GM18507 (cell line): ENCODE measurements around the gene IRS1.

Source experiments
- DNase-seq: peaks from one replicate; pipeline ENCODE4 v3.0.0; 2011; ENCODE audit warnings: low read depth; ENCODE audit not compliant: insufficient read length; ENCODE audit errors: extremely low spot score
- FAIRE-seq: peaks from 2 replicates; lab custom pipeline; 2011; peaks lifted over from hg19 to GRCh38; lab: Jason Lieb, UNC

Gene IRS1

GRCh38 chr2:226736382-226736781 is 63.2 kb downstream of the IRS1 start:
- FAIRE-seq = no peak
- DNase-seq = no peak

DNA sequence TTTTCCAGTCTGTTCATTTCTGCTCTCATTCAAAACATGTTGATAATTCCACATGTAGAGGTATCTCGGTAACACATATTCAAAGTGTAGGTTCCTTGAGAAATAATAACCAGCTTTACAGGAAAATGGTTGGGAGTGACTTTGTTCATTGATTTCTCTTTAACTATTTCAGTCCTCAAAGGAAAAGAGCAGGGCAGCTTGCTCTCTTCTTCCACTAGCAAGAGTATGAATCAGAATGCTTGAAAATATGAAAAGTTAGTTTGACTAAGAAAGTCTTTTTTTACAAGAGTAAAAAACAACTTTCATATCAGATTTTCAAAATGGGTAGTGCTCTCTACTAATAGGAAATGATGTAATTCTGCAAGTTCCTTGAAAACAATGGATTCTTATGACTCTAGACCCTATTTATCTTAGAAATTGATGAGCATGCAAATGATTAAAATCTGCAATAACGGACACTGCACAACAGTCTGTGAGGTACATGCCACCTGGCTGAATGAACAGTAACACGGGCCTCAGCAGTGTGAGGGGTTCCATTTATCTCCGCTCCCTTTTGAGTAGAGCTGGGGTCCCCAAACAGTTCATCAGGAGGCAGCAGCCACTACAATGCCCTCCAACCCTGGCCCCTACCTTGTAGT is 65.6 kb downstream of the IRS1 start:
- no peak for DNase-seq
- no peak for FAIRE-seq

GRCh38 chr2:226733189-226733858 is 66.3 kb downstream of the IRS1 start:
- no peak for FAIRE-seq
- no peak for DNase-seq

DNA sequence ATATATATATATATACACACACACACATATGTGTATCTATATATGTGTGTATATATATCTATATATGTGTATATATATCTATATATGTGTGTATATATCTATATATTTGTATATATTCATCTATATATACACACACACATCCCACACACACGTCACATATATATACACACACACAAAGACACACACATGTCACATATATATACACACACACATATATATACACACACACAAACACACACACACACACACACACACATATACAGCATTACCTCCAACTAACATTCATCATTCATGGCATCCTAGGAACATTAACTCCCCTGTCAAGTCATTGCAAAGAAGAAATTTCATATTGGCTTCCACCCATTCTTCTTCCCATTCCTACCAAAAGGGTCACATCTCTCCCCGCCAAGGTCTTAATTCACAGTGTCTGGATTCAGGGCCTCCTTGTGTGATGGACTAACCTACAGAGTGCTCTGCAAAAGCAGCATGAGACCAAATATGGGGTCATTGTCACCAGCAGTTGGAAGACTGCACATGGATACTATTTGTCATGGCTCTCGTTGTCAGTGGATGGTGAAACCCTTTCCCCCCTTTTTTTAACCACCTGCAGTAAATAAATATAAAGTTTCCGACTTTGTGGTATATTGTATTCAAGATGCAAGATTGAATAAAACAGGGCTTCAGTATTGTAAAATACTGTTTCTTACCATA is 67.0 kb downstream of the IRS1 start:
- no peak for FAIRE-seq
- no peak for DNase-seq

DNA sequence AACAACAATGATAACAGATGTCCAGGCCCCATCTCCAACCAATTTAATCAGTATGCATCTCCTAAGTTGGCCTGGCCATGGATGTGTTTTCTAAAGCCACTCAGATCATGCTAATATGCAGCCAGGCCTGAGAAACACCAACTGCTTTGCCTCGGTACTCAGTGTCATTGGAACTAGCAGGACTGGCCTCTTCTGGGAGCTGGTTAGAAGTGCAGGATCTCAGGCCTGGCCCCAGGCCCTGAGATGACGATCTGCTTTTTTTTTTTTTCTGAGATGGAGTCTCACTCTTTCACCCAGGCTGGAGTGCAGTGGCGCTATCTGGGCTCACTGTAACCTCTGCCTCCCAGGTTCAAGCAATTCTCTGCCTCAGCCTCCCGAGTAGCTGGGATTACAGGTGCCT is 69.1 kb downstream of the IRS1 start:
- no peak for DNase-seq

GRCh38 chr2:226728996-226729395 is 70.6 kb downstream of the IRS1 start:
- DNase-seq (no peak), FAIRE-seq (no peak)

More for the DNA sequence above, 69.1 kb downstream of the IRS1 start:
- no peak for FAIRE-seq

- FAIRE-seq = no peak
- DNase-seq = no peak
Measured at GRCh38 chr2:226727251-226727650, 72.4 kb downstream of the IRS1 start.

- FAIRE-seq = no peak
- no peak for DNase-seq
Measured at GRCh38 chr2:226726546-226726945, 73.1 kb downstream of the IRS1 start.

GRCh38 chr2:226725126-226725860 is 74.3 kb downstream of the IRS1 start:
- DNase-seq = no peak

DNA sequence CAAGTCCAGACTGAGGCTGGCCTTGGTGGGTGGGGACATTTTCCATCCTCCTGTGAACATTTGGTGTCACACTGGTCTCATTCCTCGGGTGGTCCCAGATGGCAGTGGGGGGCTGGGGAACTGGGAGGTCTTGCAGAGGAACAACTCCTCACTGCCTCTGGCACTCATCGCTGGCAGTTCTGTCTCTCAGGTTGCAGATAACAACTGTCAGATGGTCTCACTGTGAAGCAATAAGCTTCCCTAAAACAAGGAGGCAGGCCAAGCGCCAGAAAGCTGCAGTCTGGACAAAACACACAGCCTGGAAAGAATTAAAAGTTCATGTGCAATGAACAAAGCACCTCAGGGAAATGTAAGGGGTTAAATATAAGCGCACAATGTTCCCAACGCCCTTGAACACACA is 78.1 kb downstream of the IRS1 start:
- FAIRE-seq (no peak), DNase-seq (no peak)

More at GRCh38 chr2:226725126-226725860, 74.3 kb downstream of the IRS1 start:
- FAIRE-seq = no peak

DNA sequence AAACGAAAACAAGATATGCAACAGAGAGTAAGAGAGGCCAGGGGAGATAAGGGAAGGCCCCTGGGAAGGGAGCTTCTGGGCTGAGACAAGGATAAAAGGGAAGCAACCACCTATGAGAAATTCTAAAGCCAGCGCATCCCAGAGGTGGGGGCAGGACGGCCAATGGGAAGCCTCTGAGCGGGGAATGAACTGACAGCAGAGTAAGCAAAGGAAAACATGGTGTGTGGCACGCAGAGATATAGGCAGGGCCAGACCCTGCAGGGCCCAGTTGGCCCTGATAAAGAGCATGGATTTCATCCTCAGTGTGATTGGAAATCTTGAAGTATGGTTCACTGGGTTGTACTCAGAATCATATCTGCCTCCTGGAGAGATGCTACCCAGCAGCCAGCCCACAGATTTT is 78.7 kb downstream of the IRS1 start:
- FAIRE-seq (no peak), DNase-seq (no peak)

DNA sequence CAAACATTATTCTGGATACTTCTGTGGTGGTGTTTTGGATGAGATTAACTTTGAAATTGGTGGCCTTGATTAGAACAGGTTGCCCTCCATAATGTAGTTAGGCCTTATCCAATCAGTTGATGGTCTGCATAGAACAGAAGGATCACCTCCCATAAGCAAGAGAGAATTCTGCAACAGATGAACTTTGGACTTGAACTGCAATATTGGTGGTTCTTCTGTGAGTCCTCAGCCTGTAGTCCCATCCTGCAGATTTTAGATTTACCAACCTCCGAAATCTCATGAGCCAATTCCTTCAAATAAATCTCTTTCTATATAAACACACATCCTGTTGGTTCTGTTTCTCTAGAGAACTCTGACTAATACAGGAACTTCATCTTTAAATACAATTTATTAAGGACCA is 81.9 kb downstream of the IRS1 start:
- DNase-seq (no peak), FAIRE-seq (no peak)

GRCh38 chr2:226716126-226716525 is 83.5 kb downstream of the IRS1 start:
- no peak for FAIRE-seq

DNA sequence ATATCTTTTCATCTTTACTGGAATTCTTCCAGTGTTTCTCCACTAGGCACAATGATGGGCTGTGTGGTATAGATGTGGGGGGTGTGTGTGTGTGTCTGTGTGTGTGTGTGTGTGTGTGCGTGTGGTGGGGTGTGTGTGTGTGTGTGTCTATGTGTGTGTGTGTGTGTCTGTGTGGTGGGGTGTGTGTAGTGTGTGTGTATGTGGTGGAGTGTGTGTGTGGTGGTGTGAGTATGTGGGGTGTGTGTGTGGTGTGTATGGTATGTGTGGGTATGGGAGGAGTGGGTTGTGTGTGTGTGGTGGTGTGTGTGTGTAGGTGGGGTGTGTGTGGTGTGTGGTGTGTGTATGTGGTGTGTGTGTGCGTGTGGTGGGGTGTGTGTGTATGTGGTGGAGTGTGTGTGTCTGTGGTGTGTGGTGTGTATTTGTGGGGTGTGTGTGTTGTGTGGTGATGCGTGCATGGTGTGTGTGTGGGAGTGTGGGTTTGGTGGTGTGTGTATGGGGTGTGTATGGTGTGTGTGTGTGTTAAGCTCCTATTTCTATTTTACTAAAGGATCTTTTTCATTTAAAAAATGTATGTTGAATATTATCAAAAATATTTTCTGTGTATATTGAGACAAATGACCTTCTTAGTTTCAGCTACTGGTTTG is 84.2 kb downstream of the IRS1 start:
- DNase-seq (no peak), FAIRE-seq (no peak)

More at GRCh38 chr2:226716126-226716525, 83.5 kb downstream of the IRS1 start:
- DNase-seq = no peak

GRCh38 chr2:226712941-226713340 is 86.7 kb downstream of the IRS1 start:
- DNase-seq = no peak
- no peak for FAIRE-seq

- no peak for FAIRE-seq
- DNase-seq = no peak
Measured at GRCh38 chr2:226711606-226712296, 87.9 kb downstream of the IRS1 start.

DNA sequence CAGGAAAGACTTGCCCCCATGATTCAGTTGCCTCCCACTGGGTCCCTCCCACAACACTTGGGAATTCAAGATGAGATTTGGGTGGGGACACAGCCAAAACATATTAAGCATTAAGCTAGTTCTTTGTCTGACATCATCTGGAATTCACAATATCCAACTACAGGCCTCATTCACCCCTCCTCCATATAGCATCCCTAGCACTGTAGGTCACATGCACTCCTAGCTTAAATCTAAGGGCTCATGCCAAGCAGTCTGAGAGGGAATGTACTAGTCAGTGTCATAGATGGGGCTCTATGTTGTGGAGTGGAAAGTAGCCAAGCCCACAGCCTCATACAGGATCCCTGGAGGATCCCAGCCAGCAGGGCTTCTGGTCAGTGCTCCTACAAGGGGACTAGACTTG is 92.1 kb downstream of the IRS1 start:
- DNase-seq (no peak), FAIRE-seq (no peak)

DNA sequence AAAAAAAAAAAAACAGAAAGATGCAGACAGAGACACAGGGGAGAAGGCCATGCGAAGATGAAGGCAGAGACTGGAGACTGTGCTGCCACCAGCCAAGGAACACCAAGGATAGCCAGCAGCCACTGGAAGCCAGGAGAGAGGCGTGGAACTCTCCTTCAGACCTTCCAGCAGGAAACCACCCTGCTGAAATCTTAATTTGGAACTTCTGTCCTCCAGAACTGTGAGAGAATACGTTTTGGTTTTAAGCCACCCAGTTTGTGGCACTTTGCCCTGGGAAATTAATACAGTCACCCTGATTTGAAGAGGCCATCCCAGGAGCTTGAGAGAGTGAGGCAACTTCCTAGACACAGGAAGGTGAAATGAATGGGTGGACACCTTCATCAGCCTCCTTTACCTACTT is 93.7 kb downstream of the IRS1 start:
- no peak for FAIRE-seq

More for the DNA sequence above, 93.7 kb downstream of the IRS1 start:
- no peak for DNase-seq
